ENCODE data around the gene UBE2G2.
A peak's percentile ranks its signal among the peaks of the same experiment; 100 is the strongest.

Gene UBE2G2

DNA sequence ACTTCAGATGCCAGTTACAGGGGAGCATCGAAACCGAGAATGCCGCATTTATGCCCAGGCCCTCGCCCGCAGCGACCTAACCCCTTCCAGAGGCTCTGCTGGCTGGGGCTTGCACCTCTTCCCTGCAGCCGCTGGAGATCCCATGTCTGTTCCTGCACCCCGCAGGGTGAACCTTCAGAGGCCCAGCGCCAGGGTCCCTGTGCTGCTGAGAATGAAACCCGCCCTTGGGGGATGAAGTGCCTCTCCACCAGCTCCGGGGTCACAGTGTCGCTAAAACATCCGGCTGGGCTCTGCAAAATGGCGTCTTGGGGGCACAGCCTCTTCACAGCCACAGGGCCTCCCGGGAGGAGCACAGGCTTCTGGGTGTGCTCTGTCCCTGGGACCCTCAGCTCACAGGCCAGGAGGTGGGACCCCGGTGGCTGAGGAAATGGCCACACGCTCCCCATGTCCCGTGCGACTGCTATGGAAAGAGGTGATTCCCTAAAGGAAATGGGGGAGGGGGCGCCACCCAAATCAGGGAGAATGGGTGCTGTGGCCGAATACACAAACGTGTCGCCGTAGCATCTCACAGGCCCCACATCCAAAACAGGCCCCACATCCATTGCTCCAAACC is 50.3 kb downstream of the UBE2G2 start:
- no peak for DNase-seq (ENCODE audit: low read depth, low spot score)

DNA sequence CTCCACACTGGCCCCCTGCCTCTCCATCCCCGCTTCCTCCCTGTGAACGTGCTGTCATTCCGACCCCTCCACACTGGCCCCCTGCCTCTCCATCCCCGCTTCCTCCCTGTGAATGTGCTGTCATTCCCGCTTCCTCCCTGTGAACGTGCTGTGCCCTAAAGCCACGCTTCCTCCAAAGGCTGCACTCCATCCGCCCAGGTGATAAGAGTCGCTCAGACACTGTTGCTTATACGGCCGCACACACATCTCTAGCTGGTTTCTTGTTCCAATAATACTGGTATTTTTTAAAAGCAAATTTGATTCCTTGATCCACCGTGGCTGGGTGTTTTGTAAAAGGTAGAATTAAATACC is 51.0 kb downstream of the UBE2G2 start:
- DNase-seq (ENCODE audit: low read depth, low spot score): no peak

DNA sequence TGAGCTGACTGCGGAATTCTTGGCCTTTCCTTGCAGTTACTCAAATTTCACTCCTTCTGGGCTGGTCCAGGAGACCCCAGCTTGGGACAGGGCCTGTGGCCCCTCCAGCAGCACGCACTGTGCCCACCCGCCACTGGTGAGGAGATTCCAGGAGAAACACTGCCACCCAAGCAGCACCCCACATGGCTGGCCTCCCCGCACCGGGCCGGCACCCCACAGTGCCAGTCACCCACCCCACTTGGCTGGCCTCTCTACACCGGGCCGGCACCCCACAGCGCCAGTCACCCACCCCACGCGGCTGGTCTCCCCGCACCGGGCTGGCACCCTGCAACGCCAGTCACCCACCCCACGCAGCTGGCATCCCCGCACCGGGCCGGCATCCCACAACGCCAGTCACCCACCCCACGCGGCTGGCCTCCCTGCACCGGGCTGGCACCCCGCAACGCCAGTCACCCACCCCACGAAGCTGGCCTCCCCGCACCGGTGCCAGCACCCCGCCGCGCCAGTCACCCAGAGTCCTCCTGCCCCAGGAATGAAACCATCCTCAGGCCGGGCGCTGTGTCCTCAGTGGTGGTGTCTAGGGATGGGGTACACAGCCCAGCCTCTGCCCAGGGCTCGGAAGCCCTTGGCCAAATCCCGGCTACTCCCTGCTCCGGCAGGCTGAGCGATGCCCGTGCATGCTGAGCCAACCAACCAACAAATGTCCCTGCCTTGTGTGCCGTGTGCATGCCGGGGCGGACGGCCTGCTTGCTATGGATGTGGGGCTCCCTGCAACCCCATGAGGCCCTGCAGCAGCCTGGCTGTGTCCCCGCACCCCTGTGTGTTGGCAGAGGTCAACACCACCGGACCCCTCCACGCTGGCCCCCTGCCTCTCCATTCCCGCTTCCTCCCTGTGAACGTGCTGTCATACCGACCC is 51.6 kb downstream of the UBE2G2 start:
- DNase-seq (ENCODE audit: low read depth, low spot score): no peak

DNA sequence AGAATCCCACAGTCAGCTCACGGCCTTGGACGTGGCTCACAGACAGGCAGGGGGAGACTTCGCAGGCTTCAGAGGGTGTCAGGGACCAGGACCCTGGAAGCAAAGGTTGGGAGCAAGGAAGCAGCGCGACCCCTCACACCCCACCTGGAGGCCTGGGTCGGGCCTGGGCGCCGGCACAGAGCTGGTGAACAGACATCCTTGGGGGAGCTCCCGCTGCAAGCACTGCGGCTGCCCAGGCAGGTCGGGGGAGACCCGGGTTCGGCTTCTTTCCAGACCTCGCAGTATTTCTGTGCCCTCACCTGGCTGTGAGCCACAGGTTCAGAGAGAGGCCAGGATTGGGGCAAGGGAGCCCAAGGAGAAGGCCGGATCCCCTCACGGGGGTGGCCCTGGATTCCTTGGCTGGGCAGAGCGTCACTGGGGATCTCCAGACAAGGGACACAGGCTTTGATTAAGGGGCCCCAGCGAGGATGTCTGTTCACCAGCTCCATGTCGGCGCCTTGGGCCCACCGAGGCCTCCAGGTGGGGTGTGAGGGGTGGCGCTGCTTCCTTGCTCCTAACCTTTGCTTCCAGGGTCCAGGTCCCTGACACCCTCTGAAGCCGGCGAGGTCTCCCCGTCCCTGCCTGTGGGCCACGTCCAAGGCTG is 52.4 kb downstream of the UBE2G2 start:
- no peak for DNase-seq (ENCODE audit: low read depth, low spot score)

DNA sequence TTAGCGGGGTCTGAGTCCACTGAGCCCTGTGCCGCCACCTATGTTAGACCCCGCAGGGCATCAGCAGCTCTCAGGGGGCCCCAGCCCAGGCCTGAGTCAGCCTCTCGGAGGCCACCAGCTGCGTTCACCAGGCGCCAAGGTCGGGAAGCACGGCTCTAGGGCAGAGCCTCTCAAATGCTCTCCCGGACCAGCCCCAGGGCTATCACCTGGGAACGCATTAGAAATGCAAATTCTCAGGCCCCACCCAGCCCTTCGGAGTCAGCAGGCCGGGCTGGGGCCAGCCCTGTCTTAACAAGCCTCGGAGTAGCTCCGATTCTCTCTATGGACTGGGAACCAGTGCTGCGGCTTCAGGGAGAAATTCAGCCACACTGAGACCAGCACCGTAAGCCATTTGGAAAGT is 53.0 kb downstream of the UBE2G2 start:
- no peak for DNase-seq (ENCODE audit: low read depth, low spot score)

DNA sequence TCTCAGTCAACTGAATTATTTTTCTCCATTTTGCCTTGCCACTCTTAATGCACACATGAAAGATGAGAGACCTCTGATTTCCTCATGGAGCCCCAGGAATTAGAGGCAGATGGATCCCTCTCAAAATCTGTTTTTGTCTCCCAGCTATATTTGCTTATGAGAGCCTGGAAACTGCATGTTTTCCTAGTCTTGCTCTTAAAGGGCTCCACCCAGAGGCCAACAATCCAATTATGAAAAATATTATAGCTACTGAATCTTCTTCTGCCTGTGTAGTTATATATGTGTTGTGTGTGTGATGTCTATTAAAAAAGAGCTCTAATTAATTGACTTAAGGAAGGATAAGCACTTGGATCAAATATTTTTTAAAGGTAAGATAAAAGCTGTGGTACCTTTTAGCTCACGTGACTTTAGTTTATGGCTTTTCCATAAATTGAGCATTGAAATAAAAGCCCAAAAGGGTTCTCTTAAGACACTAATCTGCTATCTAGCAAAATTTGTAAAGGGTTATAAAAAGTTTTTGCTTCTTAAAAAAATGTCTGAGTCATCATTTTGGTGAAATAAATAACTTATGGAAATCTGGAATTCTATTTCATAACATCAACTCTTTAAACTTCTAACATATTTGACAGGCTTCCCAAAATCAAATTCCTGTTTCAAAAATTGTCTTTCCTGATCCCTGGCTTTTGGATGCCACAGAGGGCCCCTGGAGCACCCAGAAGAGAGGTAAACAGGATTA is 59.0 kb downstream of the UBE2G2 start:
- no peak for DNase-seq (ENCODE audit: low read depth, low spot score)

DNA sequence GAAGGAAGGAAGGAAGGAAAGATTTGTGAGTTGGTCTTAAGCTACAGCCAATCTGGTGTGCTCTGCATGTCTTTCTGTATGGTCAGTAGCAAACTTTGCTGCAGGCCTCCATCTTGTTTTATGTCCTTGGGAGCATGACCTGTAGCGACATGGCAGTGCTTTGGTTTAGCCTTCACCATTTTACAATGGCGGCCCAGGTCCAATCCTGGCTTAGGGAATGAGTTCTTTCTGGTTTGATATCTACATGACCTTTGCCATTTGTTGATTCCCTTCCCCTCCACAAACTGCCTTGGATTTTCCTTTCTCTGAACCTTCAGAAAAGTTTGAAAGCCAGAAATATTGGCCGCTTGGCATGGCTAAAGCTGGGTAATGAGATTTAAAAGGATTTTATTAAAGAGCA is 59.7 kb downstream of the UBE2G2 start:
- DNase-seq (ENCODE audit: low read depth, low spot score): no peak

DNA sequence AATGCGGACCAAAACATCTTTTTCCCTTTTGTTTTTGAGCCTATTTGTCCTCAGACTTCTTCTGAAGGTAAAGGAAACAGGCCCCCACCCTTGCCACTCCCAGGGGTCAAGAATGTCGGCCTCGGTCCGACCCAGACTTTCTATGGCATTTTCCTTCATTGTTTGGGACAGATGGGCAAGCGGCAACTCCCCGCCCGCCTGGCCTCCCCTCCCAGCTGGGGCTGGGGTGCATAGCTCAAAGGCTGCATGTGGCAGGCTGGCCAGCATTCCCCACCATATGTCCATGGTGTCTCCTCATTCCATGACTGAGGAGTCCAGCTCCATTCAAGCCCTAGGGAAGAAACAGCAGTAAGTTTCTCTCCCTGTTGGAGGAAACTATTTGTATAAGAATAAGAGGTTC is 60.9 kb downstream of the UBE2G2 start:
- DNase-seq (ENCODE audit: low read depth, low spot score): no peak

DNA sequence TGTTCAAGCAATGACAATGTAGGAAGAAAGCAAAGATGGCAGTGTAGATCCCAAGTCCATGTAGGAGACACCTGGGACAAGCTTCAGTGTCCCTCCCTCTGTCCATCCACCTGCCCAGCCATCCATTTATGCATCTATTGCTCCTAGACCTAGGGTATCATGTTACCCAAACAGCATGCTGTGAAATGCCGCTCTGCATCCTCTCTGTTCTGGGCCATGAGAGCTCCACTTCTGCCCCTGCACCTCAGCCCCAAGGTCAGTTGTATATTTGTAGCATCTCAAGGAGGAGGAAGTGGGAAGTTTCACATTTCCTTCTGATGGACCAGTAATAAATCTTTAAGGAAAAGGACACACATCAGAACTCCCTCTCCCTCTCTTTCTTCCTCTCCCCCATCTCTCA is 62.3 kb downstream of the UBE2G2 start:
- no peak for DNase-seq (ENCODE audit: low read depth, low spot score)

DNA sequence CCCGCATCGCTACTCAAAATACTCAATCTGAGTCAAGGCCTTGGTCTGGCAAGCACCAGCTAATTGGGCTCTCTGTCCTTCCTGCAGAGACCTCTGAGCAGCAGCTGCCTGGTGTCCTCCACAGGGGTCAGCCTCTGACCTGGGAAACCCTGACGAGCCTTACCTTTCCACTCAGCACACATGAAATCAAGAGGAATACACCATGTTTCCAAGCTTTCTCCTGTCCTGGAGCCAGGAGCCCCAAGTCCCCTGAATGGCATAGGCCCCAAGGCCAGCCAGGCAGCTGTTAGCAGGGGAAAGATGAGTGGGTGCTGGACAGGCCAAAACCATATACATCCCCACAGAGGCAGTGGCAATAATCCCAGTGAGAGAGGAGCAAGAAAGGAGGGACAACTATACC is 63.0 kb downstream of the UBE2G2 start:
- DNase-seq (ENCODE audit: low read depth, low spot score): no peak

DNA sequence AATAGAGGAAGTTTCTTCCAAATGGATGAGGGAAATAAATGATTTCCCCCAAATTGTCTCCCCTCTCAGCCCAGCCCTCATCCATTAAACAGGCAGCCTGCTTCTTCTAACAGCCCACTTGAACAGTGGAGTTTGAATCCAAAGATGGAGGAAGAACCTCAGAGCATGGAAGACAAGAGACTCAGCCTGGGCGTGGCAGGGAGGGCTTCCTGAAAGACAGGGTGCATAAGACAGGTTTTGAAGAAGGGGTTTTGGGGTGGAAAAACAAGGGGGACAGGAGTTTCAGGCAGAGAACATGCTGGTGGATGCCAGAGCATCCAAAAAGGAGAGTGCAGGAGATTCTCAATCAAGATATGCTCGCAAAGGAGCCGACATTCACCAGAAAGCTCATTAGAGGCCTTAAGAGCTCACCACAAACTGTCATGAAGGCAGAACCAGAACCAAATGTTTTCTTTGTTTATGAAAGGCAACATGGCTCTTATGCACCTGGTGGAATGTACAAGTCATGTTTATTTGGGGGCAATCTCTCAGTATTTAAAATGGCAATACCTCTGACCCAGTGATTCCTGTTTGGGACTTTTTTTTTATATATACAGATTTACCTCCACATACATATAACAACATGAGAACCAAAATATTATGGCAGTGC is 63.8 kb downstream of the UBE2G2 start:
- DNase-seq (ENCODE audit: low read depth, low spot score): peak; percentile 43

DNA sequence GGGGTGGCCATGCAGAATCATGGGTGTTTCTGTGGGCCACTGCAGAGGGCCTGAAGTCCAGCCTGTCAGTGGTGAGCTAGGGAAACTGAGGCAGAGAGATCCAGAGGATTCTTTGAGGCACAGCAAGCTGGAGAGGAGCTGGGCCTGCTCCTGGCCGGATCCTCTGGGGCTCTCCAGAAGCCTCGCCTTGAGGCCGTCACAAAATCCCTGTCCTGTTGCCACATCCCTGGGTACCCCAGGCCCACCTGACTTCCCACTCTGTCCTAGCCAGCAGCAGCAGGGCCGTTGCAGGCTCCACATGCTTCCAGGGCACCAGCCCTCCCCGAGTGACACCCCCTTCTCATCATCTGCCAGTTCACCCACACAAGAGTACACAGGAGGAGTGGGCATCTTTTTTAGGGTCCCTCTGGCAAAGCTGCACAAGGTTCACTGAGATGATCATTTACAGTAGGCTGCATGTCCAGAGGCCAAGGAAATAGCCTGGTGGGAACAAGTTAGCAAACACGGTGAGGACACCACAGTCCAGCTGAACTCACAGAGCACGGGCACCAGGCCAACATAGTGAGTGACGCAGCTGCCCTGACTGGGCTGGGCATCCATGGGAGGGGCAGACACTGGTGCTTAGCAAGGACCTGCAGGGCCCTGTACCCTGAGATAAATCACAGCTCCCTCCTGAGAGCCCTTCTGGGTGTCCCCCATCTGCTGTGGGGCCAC is 65.2 kb downstream of the UBE2G2 start:
- no peak for DNase-seq (ENCODE audit: low read depth, low spot score)

DNA sequence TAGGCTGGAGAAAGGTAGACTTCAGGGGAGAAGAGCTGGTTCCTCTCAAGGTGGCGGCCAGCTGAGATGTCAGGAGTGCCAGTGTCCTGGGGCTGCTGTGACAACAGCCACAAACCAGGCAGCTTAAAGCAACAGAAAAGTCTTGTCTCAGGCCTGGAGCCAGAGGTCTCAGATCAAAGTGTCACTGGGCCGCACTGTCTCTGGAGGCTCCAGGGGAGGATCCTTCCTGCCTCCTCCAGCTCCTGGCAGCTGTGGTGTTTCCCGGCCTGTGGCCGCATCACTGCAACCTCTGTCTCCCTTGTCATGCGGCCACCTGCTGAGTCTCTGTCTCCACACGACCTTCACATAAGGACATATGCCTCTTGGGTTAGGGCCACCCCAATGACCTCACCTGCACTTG is 65.8 kb downstream of the UBE2G2 start:
- no peak for DNase-seq (ENCODE audit: low read depth, low spot score)

DNA sequence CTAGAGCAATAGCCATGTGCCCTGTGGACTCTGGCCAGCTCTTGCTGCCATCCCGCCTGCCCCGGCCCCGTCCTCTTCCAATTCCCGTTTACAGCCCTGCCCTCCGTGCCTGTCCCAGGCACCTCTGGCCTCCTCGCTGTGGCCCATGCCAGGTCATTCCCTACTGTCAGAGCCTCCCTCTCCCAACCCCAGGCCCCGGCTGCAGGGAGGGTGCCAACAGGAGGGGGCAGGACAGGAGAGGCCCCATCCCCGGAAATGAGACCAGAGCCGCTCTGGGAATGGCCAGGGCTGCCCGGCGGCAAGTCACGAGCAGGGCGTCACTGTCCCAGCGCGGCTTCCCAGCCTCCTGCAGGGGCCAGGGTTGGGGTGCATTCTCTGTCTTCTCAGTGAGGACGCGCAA is 66.8 kb downstream of the UBE2G2 start:
- no peak for DNase-seq (ENCODE audit: low read depth, low spot score)

DNA sequence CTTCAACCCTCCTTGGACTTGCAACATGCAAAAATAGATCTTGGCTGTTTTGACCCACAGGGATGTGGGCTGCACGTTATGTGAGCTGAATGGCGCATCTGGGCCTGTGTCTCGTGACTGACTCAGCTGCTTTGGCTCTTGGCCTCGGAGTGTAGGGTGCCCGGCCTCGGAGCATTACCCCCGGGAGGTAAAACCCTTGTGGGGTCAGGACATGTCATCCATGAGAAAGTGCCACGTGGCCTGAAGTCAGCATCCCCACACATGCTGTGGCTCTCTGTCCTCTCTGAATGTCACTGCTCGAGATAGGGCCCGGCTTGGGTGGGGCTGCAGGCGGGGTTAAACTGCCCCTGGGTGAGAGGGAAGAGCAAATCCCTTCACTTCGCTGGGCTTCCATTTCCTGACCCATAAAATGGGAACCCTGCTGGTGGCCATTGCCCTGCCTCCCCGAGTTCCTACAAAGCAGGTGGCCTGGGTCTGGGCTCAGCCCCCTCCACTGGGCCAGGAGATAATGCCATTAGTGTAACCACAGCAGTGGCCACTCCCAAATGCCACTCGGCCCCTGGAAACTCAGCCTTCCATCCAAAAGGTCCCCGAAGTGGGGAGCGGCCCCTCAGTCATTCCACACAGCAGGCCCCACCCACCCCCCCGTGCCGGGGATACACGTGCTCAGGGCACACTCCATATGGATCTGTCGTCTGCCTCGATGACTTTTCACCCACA is 67.4 kb downstream of the UBE2G2 start:
- no peak for DNase-seq (ENCODE audit: low read depth, low spot score)

DNA sequence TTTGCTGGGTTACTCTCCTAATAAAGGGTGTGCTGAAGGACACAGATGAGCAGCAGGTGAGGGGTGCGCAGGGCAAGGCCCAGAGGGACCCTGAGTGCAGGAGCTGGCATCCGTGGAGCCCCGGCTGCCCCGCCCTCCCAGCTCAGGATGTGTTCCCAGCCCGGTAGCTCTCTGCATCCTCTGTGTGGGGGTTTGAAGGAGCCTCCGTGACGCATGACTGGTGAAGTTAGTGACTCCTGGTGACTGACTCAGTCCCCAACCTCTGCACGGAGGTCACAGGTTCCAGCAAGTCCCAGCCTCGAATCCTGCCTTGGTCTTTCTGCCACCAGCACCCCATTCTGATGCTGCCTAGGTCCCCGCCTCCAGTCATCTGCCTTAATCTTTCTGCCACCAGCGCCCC is 68.7 kb downstream of the UBE2G2 start:
- DNase-seq (ENCODE audit: low read depth, low spot score): no peak

DNA sequence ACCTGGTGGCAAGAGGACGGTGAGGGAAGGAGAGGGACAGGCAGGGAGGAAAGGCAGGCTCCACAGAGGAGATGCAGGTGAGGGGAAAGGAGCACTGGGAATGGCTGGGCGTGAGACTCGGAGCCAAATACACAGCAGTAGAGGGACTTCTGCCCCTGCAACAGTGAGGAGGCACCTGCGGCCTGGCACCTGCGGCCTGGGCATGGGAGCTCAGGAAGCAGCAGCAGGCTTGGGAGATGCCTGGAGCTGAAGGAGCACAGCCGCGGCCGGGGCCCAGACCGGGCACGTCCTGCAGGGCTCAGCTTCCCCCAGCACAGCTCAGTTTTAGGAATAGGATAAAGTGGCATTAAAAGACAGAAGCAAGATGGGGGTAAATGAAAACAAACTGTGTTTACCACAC is 69.4 kb downstream of the UBE2G2 start:
- DNase-seq (ENCODE audit: low read depth, low spot score): no peak

DNA sequence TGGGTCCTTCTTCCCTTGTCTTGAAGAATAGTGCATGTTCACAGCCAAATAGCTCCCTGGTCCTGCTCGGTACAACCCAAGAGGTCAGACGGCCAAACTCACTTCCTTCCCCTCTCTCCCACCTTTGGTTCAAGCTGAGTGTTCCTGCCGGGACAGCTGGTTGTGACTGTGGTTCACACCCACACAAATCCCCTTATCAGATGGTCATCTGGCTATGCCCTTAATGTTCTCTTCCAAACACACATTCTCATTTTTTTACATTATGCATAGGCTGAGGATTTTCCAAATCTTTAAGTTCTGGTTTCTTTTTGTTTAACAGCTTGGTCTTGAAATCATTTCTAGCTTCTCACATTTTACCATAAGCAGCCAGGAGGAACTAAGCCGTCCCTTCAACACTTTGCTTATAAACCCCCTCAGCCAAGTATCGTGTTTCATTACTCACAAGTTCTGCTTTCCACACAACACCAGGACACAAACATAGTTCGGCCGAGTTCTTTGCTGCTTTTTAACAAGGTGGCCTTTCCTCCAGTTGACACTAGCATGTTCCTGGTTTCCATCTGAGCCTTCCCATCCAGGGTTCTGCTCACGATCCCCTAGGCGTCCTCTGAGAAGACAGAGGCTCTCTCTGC is 70.6 kb downstream of the UBE2G2 start:
- DNase-seq (ENCODE audit: low read depth, low spot score): no peak

DNA sequence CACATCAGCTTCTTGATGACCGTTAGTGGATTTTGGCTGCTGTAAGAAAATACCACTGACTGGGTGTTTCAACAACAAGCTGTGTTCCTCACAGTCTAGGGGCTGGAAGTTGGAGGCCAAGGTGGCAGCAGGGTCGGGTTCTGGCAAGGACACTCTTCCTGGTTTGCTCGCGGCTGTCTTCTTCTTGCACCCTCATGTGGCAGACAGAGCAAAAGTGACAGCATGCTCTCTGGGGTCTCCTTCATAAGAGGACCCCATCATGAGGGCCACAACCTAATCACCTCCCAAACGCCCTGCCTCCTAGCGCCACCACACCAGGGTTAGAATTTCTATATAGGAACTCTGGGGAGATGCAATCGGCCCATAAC is 71.6 kb downstream of the UBE2G2 start:
- no peak for DNase-seq (ENCODE audit: low read depth, low spot score)

Data from astrocyte of the hippocampus (primary cell).